BE2C (cell line): ENCODE data around the gene FRK.

Experiments
- DNase-seq: peaks from one replicate; pipeline ENCODE4 v3.0.0-alpha.2; 2020
- H3K27me3 ChIP-seq: fragments of 250-450 bp; sonication (Bioruptor Pico); 2 replicates; pipeline ENCODE4 v1.5.1; 2020; ENCODE audit warnings: mild to moderate bottlenecking
- H3K36me3 ChIP-seq: fragments of 250-450 bp; sonication (Bioruptor Pico); 2 replicates; pipeline ENCODE4 v1.5.1; 2020; ENCODE audit warnings: mild to moderate bottlenecking
- H3K4me1 ChIP-seq: fragments of 250-450 bp; sonication (Bioruptor Pico); 2 replicates; pipeline ENCODE4 v1.5.1; 2020
- H3K4me3 ChIP-seq: 2 replicates; pipeline ENCODE4 v1.5.1; 2011; ENCODE audit warnings: low read depth, low read length
- H3K9me3 ChIP-seq: fragments of 250-450 bp; sonication (Bioruptor Pico); 2 replicates; pipeline ENCODE4 v1.5.1; 2020
- CTCF ChIP-seq: IDR thresholded peaks from 2 replicates; pipeline ENCODE4 v1.5.1; 2012; ENCODE audit warnings: mild to moderate bottlenecking, low read depth, low read length

The FRK gene

GRCh38 chr6:116028233-116028632 is 32.5 kb downstream of the FRK start:
- H3K4me3 ChIP-seq: no peak overlapping the region
- no peaks in the 10 kb centered on the region for H3K9me3 ChIP-seq
- H3K4me1 ChIP-seq: no peaks in the 10 kb centered on the region
- no peaks in the 10 kb centered on the region for H3K27me3 ChIP-seq
- H3K36me3 ChIP-seq: no peaks in the 10 kb centered on the region
- TF ChIP-seq CTCF: no peak
- DNase-seq: no peak

GRCh38 chr6:116027801-116028200 is 32.9 kb downstream of the FRK start:
- TF ChIP-seq CTCF: no peak
- DNase-seq: no peak
- Histone ChIP-seq H3K4me3 (no peak overlapping the region), H3K27me3 (no peaks in the 10 kb centered on the region), H3K9me3 (no peaks in the 10 kb centered on the region), H3K36me3 (no peaks in the 10 kb centered on the region), H3K4me1 (no peaks in the 10 kb centered on the region)

GRCh38 chr6:116025405-116025804 is 35.3 kb downstream of the FRK start:
- Histone ChIP-seq H3K36me3 (no peaks in the 10 kb centered on the region), H3K9me3 (no peaks in the 10 kb centered on the region), H3K4me1 (no peaks in the 10 kb centered on the region), H3K4me3 (no peak overlapping the region), H3K27me3 (no peaks in the 10 kb centered on the region)
- no peak for TF ChIP-seq CTCF
- DNase-seq: no peak

- Histone ChIP-seq H3K4me3 (no peak overlapping the region), H3K36me3 (no peaks in the 10 kb centered on the region), H3K4me1 (no peaks in the 10 kb centered on the region), H3K27me3 (no peaks in the 10 kb centered on the region), H3K9me3 (no peaks in the 10 kb centered on the region)
- TF ChIP-seq CTCF: no peak
- no peak for DNase-seq
Measured at GRCh38 chr6:116022841-116023445, 37.7 kb downstream of the FRK start.

- TF ChIP-seq CTCF: no peak
Measured at GRCh38 chr6:116020738-116021137, 40.0 kb downstream of the FRK start.

GRCh38 chr6:116019428-116019827 is 41.3 kb downstream of the FRK start:
- Histone ChIP-seq H3K9me3 (no peaks in the 10 kb centered on the region), H3K4me1 (no peaks in the 10 kb centered on the region), H3K36me3 (no peaks in the 10 kb centered on the region), H3K4me3 (no peak overlapping the region), H3K27me3 (no peaks in the 10 kb centered on the region)
- TF ChIP-seq CTCF: no peak
- DNase-seq: no peak

More at GRCh38 chr6:116020738-116021137, 40.0 kb downstream of the FRK start:
- H3K36me3 ChIP-seq: no peaks in the 10 kb centered on the region
- H3K9me3 ChIP-seq: no peaks in the 10 kb centered on the region
- no peak for DNase-seq
- no peaks in the 10 kb centered on the region for H3K27me3 ChIP-seq
- H3K4me3 ChIP-seq: no peak overlapping the region
- no peaks in the 10 kb centered on the region for H3K4me1 ChIP-seq
